ENCODE data around the gene UVRAG.

The UVRAG gene

DNA sequence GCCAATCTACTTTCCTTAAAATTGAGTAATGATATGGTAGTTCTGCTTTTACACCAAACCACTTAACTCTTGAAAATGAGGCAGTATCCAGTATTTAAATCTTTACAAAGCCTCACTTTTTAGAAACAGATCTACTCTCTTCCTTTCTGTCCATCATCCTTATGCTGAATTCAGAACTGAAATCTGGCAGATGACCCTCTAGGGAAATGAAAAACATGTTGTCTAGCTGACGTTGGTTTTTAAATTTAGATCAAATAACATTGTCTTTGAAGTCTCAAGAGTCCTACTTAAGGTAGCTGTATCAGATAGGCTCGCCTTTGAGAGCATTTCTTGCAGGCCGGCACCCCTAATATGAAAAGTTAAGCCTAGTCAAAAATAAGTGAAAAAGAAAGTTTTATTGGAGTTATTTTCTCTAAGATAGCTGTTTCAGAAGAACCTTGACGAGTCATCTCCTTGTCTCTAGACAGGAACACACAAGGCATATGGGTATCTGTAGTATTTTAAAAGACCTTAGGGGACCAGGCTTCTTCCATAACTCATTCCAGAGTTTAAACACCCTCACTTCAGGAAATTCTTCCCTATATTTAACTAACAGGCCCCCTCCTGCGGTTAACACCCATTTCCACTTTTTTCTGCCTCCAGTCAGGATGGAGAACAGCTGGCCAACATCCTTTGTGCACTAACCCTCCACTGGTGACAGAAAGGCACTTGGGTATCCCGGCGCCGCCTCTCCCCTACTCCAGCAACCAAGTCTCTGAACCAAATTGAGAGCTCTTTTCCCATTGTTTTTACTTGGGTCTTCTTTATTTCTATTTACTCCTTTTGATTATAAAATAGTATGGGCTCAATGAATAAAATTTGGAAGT is 310.1 kb downstream of the UVRAG start:
- FAIRE-seq (no peak), DNase-seq (ENCODE audit: insufficient read length, low spot score) (no peak)
- TF ChIP-seq SPI1 (IDR thresholded peaks at IDR 0.05; ENCODE audit: low read depth, low read length), result no peak
- TF ChIP-seq POLR2AphosphoS5 (IDR thresholded peaks at IDR 0.05; ENCODE audit: low read depth, low read length), result no peak
- TF ChIP-seq POLR2A (IDR thresholded peaks at IDR 0.05; ENCODE audit: low read depth, low read length), result no peak
- no peak for TF ChIP-seq PAX5 (IDR thresholded peaks at IDR 0.05; ENCODE audit: insufficient read depth, low read length, severe bottlenecking)
- no peak for TF ChIP-seq POU2F2 (IDR thresholded peaks at IDR 0.05; ENCODE audit: low read depth, low read length)
- TF ChIP-seq TAF1 (IDR thresholded peaks at IDR 0.05; ENCODE audit: low read depth, low read length), result no peak

DNA sequence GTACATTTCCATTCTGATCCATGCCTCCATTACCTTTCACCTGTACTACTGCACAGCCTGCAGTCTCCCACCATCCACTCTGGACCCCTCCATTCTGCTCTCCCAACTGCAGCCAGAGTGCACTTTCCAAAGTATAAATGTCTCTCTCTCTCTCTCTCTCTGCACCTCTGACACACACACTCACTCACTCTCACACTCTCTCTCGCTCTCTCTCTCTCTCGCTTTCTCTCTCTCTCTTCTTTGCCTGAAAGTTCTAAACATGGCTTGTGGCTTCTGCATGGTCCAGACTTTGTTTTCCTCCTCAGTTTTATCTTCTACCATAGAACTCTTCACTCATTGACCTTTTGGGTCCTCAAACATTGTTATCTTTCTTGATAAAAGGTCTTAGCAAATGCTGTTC is 314.7 kb downstream of the UVRAG start:
- no peak for FAIRE-seq
- DNase-seq (ENCODE audit: insufficient read length, low spot score), result no peak
- TF ChIP-seq PAX5 (IDR thresholded peaks at IDR 0.05; ENCODE audit: insufficient read depth, low read length, severe bottlenecking), result no peak
- no peak for TF ChIP-seq TAF1 (IDR thresholded peaks at IDR 0.05; ENCODE audit: low read depth, low read length)
- no peak for TF ChIP-seq POLR2AphosphoS5 (IDR thresholded peaks at IDR 0.05; ENCODE audit: low read depth, low read length)
- TF ChIP-seq POLR2A (IDR thresholded peaks at IDR 0.05; ENCODE audit: low read depth, low read length), result no peak
- no peak for TF ChIP-seq POU2F2 (IDR thresholded peaks at IDR 0.05; ENCODE audit: low read depth, low read length)
- no peak for TF ChIP-seq SPI1 (IDR thresholded peaks at IDR 0.05; ENCODE audit: low read depth, low read length)

DNA sequence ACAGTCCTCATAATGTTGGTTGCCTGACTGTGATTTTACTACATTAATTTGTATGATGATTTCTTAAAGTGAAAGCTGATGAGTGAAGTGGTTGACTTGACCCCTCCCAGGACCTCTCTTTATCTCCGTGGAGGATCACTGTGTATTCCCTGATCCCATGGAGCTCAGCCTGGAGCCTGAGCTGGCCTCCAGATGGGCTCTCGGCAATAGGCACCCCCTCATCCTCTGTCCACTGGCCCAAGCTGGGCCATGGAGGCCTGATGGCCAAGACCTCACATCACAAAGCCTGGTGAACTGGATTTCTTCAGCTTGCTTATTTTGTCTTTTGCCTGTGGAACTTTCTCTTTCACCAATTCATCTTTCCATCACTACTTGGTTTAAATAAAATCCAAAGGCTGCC is 316.1 kb downstream of the UVRAG start:
- peak; percentile 40 for FAIRE-seq
- no peak for DNase-seq (ENCODE audit: insufficient read length, low spot score)
- TF ChIP-seq PAX5 (IDR thresholded peaks at IDR 0.05; ENCODE audit: insufficient read depth, low read length, severe bottlenecking) (no peak), POU2F2 (IDR thresholded peaks at IDR 0.05; ENCODE audit: low read depth, low read length) (no peak), POLR2A (IDR thresholded peaks at IDR 0.05; ENCODE audit: low read depth, low read length) (no peak), TAF1 (IDR thresholded peaks at IDR 0.05; ENCODE audit: low read depth, low read length) (no peak), SPI1 (IDR thresholded peaks at IDR 0.05; ENCODE audit: low read depth, low read length) (no peak), POLR2AphosphoS5 (IDR thresholded peaks at IDR 0.05; ENCODE audit: low read depth, low read length) (no peak)

DNA sequence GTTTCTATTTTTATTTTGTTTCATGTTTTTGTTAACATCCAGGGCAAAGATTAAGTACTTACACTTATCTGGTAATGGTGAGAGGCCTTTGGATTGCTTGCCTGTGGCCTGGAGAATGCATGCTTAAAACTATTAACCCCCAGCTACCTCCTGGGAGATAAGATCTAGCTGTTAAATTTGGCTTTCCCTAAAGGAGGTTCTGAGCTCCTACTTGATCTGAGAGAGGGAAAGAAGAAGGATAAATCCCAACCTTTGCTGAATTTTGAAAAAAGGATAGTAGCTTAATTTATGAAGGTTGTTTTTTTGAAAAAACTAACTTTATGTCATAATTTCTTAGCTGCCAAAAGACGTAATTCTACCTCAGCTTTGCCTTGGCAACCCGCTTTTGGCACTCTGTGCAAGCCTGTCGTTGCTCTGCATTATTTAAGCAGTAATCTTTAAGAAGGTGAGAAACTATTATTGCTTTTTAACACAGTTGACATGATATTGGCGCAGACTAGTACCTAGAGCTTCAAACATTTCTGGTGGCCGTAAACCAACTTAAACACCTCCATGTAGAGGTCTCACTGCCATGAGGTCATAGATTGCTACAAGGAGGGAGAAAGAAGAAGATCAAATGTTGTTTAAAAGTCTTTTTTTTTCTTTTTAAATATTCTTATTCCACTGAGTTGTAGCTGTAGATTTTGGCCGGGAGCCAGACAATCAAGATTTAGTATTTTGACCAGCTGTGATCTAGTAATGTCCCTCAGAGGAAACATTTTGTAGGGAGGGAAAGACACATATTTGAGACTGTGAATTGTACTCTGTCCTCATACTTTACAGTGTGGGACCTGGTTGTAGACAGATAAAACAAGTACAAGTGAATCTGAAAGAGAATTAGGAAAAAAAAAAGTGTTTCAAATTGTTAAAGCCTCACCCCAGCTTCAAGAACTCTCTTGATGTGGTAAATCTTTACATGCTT is 316.9 kb downstream of the UVRAG start:
- FAIRE-seq, result no peak

DNA sequence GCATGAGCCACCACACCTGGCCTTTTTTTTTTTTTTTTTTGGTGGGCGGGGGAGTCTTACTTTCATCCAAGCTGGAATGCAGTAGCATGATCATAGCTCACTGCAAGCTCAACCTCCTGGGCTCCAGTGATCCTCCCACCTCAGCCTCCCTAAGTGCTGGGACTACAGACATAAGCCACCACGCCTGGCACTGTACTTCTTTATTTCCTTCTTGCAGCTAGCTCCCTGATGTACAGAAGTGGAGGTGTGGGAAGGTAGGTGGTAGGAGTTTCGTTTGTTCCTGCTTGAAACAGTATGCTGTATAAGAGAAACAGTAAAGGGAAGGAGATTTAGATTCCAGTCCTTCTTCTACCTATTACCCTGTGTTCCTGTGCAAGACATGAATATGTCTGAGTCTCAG is 319.2 kb downstream of the UVRAG start:
- FAIRE-seq, result no peak
- no peak for TF ChIP-seq POLR2A (IDR thresholded peaks at IDR 0.05; ENCODE audit: low read depth, low read length)
- no peak for TF ChIP-seq POU2F2 (IDR thresholded peaks at IDR 0.05; ENCODE audit: low read depth, low read length)
- TF ChIP-seq TAF1 (IDR thresholded peaks at IDR 0.05; ENCODE audit: low read depth, low read length), result no peak
- TF ChIP-seq SPI1 (IDR thresholded peaks at IDR 0.05; ENCODE audit: low read depth, low read length), result no peak
- TF ChIP-seq PAX5 (IDR thresholded peaks at IDR 0.05; ENCODE audit: insufficient read depth, low read length, severe bottlenecking), result no peak
- TF ChIP-seq POLR2AphosphoS5 (IDR thresholded peaks at IDR 0.05; ENCODE audit: low read depth, low read length), result no peak
- DNase-seq (ENCODE audit: insufficient read length, low spot score), result no peak

More for the DNA sequence above, 316.9 kb downstream of the UVRAG start:
- TF ChIP-seq POLR2AphosphoS5 (IDR thresholded peaks at IDR 0.05; ENCODE audit: low read depth, low read length), result no peak
- TF ChIP-seq SPI1 (IDR thresholded peaks at IDR 0.05; ENCODE audit: low read depth, low read length), result no peak
- TF ChIP-seq POLR2A (IDR thresholded peaks at IDR 0.05; ENCODE audit: low read depth, low read length), result no peak
- TF ChIP-seq PAX5 (IDR thresholded peaks at IDR 0.05; ENCODE audit: insufficient read depth, low read length, severe bottlenecking), result no peak
- TF ChIP-seq TAF1 (IDR thresholded peaks at IDR 0.05; ENCODE audit: low read depth, low read length), result no peak
- no peak for TF ChIP-seq POU2F2 (IDR thresholded peaks at IDR 0.05; ENCODE audit: low read depth, low read length)
- DNase-seq (ENCODE audit: insufficient read length, low spot score), result no peak

DNA sequence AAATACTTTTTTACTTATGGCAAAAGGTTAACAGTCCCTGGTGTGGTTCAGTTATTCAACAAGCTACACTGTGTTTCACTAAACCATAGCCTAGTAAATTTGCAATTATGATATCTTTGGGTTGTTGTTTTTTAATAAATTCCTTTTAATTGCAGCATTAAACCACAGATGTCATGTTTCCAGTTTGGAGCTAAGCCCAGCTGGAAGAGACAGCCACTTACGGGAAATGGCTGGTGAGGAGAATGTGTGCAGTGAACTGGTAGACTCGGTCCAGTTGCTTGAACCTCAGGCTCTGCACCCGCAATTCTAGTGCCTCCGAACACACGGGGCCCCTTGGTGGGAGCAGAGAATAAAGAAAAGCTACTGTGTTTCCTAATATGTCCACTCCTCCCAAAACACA is 320.5 kb downstream of the UVRAG start:
- no peak for FAIRE-seq
- DNase-seq (ENCODE audit: insufficient read length, low spot score), result no peak
- TF ChIP-seq PAX5 (IDR thresholded peaks at IDR 0.05; ENCODE audit: insufficient read depth, low read length, severe bottlenecking), result no peak
- no peak for TF ChIP-seq POLR2AphosphoS5 (IDR thresholded peaks at IDR 0.05; ENCODE audit: low read depth, low read length)
- no peak for TF ChIP-seq POLR2A (IDR thresholded peaks at IDR 0.05; ENCODE audit: low read depth, low read length)
- TF ChIP-seq POU2F2 (IDR thresholded peaks at IDR 0.05; ENCODE audit: low read depth, low read length), result no peak
- no peak for TF ChIP-seq SPI1 (IDR thresholded peaks at IDR 0.05; ENCODE audit: low read depth, low read length)
- no peak for TF ChIP-seq TAF1 (IDR thresholded peaks at IDR 0.05; ENCODE audit: low read depth, low read length)

DNA sequence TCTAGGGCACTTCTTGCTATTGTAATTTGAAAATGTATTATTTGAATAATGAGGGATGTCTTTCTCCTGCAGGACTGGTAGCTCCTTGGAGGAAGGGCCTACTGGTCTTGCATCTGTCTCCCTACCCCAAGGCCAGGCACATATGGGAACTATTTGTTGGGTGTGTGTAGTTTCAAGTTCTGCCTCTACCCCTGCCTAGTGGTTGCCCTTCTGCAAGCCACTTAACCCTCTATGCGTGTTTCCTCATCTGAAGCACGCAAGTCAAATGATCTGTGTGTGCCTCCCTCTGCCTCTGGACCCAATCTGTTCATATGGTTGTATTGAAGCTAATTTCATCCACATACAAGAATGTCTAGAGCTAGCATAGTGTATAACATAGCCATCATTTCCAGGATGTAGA is 324.3 kb downstream of the UVRAG start:
- FAIRE-seq (no peak), DNase-seq (ENCODE audit: insufficient read length, low spot score) (no peak)
- TF ChIP-seq PAX5 (IDR thresholded peaks at IDR 0.05; ENCODE audit: insufficient read depth, low read length, severe bottlenecking) (no peak), POU2F2 (IDR thresholded peaks at IDR 0.05; ENCODE audit: low read depth, low read length) (no peak), POLR2AphosphoS5 (IDR thresholded peaks at IDR 0.05; ENCODE audit: low read depth, low read length) (no peak), TAF1 (IDR thresholded peaks at IDR 0.05; ENCODE audit: low read depth, low read length) (no peak), SPI1 (IDR thresholded peaks at IDR 0.05; ENCODE audit: low read depth, low read length) (no peak), POLR2A (IDR thresholded peaks at IDR 0.05; ENCODE audit: low read depth, low read length) (no peak)

DNA sequence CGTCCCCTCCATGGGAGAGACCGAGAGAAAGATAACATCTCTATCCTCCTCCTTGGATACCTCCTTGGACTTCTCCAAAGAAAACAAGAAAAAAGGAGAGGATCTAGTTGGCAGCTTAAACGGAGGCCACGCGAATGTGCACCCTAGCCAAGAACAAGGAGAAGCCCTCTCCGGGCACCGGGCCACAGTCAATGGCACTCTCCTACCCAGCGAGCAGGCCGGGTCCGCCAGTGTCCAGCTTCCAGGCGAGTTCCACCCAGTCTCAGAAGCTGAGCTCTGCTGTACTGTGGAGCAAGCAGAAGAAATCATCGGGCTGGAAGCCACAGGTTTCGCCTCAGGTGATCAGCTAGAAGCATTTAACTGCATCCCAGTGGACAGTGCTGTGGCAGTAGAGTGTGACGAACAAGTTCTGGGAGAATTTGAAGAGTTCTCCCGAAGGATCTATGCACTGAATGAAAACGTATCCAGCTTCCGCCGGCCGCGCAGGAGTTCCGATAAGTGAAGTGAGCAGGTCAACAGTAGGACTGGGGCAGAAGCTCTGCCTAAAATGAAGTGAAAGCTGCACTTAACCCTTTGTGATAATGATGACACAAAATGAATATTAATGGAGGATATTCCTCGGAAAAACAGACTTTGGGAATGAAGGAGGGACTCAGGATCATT is 326.0 kb downstream of the UVRAG start:
- TF ChIP-seq TAF1 (IDR thresholded peaks at IDR 0.05; ENCODE audit: low read depth, low read length) (no peak), PAX5 (IDR thresholded peaks at IDR 0.05; ENCODE audit: insufficient read depth, low read length, severe bottlenecking) (no peak), POU2F2 (IDR thresholded peaks at IDR 0.05; ENCODE audit: low read depth, low read length) (no peak), POLR2AphosphoS5 (IDR thresholded peaks at IDR 0.05; ENCODE audit: low read depth, low read length) (no peak), POLR2A (IDR thresholded peaks at IDR 0.05; ENCODE audit: low read depth, low read length) (no peak), SPI1 (IDR thresholded peaks at IDR 0.05; ENCODE audit: low read depth, low read length) (no peak)
- DNase-seq (ENCODE audit: insufficient read length, low spot score) (no peak), FAIRE-seq (no peak)

Data from GM12891 (cell line).